Activated CD4-positive, alpha-beta T cell treated with anti-CD3 and anti-CD28 coated beads for 48 hours (primary cell): Measurements from ENCODE around the gene SKI.
"Not testable (repeated sequence)": the region's sequence is repeated elsewhere in the genome, so short reads cannot be mapped to it uniquely, and the experiment has no call there.

Source experiments
- DNase-seq: peaks from one replicate; pipeline ENCODE4 v3.0.0-alpha.2; 2020

SKI gene

GRCh38 chr1:2248854-2249558, 20.9 kb downstream of the SKI start:
- no peak for DNase-seq

- DNase-seq = no peak
Measured at GRCh38 chr1:2249559-2249906, 21.4 kb downstream of the SKI start.

DNA sequence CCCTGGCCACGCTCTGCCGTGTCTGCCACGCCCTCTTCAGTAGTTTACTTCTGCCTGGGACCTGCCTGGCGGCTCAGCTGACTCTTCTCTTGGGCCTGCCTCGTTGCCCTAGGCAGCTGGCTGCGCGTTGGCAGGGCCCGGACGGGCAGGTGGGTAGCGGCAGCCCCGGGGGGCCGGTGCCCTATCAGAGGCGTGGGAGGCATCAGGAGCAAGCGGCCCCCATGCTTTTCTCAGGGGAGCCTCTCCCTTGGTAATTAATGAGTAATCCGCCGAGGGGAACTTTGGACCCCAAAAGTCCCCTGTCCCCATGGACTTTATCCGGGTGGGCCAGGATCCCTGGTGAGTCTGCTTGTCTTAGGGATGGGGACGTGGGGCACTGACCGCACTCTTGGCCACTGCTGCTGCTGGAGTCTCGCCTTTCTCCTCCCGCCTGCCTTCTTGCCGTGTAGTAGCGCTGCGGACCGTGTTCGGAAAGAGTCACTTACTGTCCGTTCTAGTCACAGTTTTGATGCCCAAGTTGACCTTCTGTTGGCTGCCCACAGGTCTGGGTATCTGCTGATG, 22.7 kb downstream of the SKI start:
- DNase-seq = no peak

DNA sequence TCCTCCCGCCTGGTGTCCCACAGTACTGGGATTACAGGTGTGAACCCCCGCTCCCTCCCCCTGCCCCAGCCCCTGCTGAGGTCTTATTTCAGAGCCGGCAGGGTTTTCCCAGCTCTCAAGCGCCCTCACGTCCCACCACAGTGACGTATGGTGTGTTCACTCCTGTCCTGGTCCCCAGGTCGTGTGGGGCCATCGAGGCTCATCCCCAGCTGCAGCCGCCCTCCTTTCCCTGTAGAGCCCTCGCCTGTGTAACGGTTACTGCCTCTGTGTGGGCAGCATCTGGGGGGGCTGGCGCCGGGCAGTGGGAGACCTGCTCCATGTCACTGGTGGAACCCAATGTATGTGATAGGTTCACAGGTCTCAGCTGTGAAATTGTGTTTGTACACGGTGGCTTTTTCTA, 23.2 kb downstream of the SKI start:
- DNase-seq = no peak

DNA sequence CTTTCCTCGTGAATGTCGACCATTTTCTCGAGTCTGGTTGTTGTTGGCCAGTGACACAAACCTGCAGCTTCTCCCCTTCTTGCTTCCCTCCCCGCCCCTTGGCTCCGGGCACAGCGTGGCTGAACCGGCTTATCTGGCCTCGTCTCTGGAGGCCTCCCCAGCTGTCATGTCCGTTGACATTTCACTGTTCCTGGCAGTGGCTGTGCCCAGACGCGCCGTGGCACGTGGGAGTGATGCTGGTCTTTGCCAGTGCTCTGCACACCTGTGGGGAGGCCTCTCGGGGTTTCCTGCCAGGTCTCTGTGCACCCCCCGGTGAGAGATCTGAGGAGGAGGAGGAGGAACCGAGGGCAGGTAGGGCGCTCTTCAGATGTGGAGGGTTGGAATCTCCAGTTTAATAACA, 23.7 kb downstream of the SKI start:
- no peak for DNase-seq

GRCh38 chr1:2252423-2252822, 24.3 kb downstream of the SKI start:
- DNase-seq = no peak

DNA sequence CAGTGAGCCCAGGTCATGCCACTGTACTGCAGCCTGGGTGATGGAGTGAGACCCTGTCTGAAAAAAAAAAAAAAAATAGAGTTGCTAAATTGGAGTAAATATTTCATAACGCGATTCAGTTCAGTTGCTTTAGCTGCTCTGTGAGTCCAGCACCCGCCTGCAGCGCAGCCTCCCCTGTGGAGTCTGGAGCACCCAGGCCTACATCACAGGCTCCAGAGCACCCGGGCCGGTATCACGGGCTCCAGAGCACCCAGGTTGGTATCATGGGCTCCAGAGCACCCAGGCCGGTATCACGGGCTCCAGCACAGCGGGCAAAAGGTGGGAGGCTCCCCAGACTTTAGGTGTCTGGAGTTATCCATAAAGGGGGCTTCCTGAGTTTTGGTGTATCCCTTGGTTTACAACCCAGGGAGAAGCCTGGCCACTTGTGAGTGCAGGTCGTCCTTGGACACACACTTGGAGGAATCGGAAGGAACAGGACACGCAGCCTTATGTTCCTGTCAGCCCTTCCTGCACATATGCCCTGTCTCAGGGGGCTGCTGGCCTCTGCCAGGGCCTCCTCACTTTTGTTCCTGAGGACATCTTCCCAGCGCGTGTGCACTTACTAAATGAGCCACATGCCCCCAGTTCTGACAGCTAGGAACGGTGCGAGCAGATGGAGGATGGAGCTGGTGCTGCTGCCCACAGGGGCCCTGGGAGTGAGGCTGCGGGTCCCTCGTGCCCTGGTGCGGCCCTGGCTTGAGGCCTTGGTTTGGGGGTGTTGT, 25.1 kb downstream of the SKI start:
- DNase-seq = no peak

DNA sequence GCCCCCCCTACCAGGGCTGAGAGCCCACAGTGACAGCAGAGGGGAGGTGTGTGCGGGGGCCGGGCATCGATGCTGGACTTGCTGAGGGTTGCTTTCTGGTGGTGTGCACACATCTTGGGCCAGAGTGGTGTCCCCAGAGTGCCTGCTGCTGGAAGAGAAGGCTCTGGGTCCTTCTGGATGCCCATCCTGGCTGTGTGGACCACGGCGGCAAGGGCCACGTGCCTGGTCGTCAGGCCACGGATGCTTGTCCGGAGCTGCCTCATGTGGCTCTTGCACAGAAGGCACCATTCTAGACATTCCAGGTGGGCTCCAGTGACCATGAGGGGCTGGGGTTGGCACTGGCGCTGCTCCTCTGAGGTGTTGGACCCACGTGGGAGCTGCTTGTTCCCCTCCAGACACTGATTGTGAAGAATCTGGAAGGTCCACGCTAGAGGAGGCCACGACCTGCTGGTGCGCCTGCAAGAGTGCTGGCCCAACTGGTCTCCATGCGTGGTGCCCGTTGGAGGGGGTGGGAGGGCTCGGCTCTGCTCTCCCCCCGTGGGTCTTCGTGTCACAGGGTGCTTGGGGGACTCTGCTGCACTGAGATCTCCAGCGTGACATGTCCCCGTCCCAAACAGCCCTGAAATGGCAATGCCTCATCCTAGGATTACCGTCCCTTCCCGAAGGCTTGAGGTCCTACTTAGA, 25.8 kb downstream of the SKI start:
- DNase-seq = no peak

DNA sequence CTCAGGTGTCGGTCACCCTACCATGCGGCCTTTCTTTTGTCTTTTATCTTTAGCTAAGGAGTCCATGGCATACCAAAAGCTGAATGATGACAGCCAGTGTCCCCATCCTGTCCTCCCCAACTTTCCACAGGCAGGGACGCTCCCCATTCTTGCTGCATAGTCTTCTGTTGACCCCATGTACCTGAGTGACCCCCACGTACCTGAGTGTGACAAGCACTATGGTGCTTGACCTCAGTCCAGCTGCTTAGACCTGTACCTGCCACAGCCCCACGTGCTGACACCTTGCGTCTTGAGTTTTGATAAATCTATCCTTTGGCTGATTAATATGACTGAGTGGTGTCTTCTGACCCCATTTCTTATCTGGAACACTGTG, 26.9 kb downstream of the SKI start:
- no peak for DNase-seq

DNA sequence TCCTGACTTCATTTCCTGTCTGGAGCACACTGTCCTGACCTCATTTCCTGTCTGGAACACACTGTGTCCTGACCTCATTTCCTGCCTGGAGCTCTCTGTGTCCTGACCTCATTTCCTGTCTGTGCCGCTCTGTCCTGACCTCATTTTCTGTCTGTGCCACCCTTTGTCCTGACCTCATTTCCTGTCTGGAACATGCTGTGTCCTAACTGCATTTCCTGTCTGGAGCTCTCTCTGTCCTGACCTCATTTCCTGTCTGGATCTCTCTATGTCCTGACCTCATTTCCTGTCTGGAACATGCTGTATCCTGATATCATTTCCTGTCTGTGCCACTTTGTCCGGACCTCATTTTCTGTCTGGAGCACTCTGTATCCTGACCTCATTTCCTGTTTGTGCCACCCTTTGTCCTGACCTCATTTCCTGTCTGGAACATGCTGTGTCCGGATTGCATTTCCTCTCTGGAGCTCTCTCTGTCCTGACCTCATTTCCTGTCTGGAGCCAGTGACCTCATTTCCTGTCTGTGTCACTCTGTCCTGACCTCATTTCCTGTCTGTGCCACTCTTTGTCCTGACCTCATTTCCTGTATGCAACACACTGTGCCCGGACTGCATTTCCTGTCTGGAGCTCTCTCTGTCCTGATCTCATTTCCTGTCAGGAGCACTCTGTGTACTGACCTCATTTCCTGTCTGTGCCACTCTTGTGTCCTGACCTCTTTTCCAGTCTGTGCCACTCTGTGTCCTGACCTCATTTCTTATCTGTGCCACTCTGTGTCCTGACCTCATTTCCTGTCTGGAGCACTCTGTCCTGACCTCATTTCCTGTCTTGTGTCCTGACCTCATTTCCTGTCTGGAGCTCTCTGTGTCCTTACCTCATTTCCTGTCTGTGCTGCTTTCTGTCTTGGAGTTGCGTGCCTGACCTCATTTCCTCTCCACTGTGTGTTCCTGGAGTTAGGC, 27.6 kb downstream of the SKI start:
- peak; percentile 77 for DNase-seq

- DNase-seq = no peak
Measured at GRCh38 chr1:2256435-2257244, 28.5 kb downstream of the SKI start.

DNA sequence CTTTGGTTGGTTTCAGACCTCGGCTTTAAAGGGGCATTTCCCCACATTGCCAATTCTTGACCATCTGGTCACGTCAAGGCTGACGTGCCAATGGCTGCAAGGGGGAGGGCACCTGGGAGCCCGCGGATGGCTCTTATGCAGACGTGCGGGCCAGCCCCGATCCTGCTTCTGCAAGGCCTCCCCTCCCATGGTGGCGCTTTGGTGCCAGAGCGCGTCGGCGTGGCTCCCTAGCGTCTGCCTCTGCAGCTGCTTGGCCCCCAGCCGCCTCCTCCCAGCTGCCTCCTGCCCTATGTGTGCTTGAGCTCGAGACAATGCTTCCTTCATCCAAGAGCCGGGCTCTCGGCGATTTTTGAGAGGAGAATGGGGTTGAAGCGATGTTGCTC, 29.1 kb downstream of the SKI start:
- DNase-seq = no peak

GRCh38 chr1:2258122-2258681, 30.1 kb downstream of the SKI start:
- no peak for DNase-seq

- DNase-seq = peak; percentile 79
Measured at GRCh38 chr1:2258996-2259395, 30.9 kb downstream of the SKI start.

GRCh38 chr1:2259668-2260402, 31.7 kb downstream of the SKI start:
- no peak for DNase-seq

DNA sequence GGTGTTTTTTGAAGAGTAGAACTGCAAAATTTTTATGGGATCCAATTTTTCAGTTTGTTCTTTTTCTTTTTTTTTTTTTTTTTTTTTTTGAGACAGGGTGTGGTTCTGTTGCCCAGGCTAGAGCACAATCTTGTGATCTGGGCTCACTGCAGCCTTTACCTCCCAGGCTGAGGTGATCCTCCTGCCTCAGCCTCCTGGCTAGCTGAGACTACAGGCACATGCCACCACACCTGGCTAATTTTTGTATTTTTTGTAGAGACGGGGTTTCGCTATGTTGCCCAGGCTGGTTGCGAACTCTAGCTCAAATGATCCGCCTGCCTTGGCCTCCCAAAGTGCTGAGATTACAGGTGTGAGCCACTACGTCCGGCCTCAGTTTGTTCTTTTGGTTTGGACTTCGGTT, 32.4 kb downstream of the SKI start:
- DNase-seq = not testable (repeated sequence)

DNA sequence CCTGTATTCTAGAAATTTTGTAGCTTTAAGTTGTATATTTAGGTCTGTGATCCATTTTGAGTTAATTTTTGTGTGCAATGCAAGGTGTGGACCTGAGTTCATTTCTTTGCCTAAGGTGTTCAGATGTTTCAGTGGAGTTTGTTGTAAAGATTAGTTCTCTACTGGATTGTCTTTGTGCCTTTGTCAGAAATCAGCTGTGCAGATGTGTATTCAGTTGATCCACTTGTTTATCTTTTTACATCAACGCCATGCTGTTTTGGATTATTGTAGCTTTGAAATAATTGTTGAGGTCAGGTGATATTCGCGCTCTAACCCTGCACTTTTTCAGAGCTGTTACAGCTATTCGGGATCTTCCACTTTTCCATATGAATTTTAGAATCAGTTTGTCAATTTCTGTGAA, 32.8 kb downstream of the SKI start:
- DNase-seq = no peak

DNA sequence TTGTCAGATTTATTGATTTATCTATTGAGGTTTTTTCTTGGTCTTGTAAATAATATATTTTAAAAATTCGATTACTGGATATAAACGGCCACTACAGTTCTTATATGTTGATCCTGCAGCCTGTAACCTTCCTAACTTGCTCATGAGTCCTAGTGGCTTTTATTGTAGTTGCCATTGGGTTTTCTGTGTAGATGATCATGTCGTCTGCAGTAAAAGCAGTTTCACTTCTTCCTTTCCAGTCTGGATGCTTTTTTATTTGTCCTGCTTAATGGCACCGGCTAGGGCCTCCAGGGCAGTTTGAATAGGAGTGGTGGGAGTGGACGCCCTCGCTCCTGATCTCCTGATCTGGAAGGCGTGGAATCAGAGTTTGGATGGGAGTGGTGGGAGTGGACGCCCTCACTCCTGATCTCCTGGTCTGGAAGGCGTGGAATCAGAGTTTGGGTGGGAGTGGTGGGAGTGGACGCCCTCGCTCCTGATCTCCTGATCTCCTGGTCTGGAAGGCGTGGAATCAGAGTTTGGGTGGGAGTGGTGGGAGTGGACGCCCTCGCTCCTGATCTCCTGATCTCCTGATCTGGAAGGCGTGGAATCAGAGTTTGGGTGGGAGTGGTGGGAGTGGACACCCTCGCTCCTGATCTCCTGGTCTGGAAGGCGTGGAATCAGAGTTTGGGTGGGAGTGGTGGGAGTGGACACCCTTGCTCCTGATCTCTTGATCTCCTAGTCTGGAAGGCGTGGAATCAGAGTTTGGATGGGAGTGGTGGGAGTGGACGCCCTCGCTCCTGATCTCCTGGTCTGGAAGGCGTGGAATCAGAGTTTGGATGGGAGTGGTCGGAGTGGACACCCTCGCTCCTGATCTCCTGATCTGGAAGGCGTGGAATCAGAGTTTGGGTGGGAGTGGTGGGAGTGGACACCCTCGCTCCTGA, 33.6 kb downstream of the SKI start:
- not testable (repeated sequence) for DNase-seq

DNA sequence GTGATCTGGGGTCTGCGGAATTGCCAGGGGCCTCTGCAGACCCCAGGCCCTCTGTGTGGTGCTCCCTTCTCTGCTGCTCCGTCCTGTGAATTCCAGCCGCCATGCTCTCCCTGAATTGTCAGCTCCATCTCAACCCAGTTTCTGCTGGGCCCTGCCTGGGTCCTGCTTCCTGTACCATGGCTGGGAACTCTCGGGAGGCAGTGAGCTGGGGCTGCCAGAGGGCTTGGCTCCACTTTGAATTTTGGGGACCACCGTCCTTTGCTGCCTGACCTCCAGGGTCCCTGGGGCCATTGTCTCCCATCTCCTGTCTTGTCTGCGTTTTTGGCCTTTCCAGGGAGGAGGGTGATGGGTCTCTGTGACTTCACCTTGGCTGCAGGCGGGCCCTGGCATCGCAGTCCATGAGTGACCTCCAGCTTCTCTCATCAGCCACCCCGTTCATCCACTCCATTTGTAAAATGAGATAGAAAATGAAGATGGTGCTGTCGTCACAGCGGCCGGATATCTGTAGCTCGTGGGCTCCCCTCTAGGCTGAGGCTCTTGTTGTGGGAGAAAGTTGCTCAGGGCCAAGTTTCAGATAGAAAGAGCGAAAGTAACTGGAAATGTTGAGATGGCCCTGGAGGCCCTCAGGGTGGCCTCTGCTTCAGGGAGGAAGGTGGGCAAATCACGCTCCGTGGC, 38.3 kb downstream of the SKI start:
- DNase-seq = no peak
